Esophagus (tissue), 2 donors: ENCODE data around the gene RIC1. TPM values are rescaled to one million over a fixed set of nuclear protein-coding genes. Genes with fewer than 3 reads are reported as not detected.

Experiments used
- H3K27ac ChIP-seq, 2 donors: one replicate each; pipeline ENCODE4 v1.5.1; 2013; ENCODE audit warnings: low read depth in 2 of 2, mild to moderate bottlenecking in 2 of 2, inconsistent platforms in 1 of 2, low read length in 1 of 2, moderate library complexity in 1 of 2
- H3K27me3 ChIP-seq, 2 donors: one replicate each; pipeline ENCODE4 v1.6.1; 2013; ENCODE audit warnings: low read length in 2 of 2, control low read depth in 1 of 2, mild to moderate bottlenecking in 1 of 2; ENCODE audit not compliant: insufficient read depth in 2 of 2, control insufficient read depth in 1 of 2
- H3K36me3 ChIP-seq, 2 donors: one replicate each; pipeline ENCODE4 v1.6.1; 2013; ENCODE audit warnings: low read length in 1 of 2; ENCODE audit not compliant: control insufficient read depth in 2 of 2, insufficient read depth in 2 of 2
- H3K4me1 ChIP-seq, 2 donors: one replicate each; pipeline ENCODE4 v1.6.1; 2013; ENCODE audit warnings: low read length in 1 of 2; ENCODE audit not compliant: control insufficient read depth in 2 of 2, insufficient read depth in 2 of 2
- H3K4me3 ChIP-seq, 2 donors: one replicate each; pipeline ENCODE4 v1.5.1; 2013; ENCODE audit warnings: low read length in 2 of 2, mild to moderate bottlenecking in 2 of 2, low read depth in 1 of 2, moderate library complexity in 1 of 2
- H3K9me3 ChIP-seq, 2 donors: one replicate each; pipeline ENCODE4 v1.6.1; 2013; ENCODE audit warnings: mild to moderate bottlenecking in 2 of 2, low read depth in 1 of 2, low read length in 1 of 2, moderate library complexity in 1 of 2; ENCODE audit not compliant: control insufficient read depth in 2 of 2, insufficient read depth in 1 of 2
- WGBS, 2 donors: extraction: QIAGEN DNeasy Blood & Tissue Kit; methylation state at CpG; one replicate each; pipeline ENCODE4 v1.1.7; 2013; 5-methylcytosine and 5-hydroxymethylcytosine counted together
- polyA plus RNA-seq, 2 donors: library from polyadenylated mRNA; stranded (reverse); fragments of 200-250 nt; gene quantifications; one replicate each; pipeline ENCODE4 v1.2.3, GENCODE V29; 2013
- donor health status: healthy with polysubstance abuse.
- donor health status: Bipolar disorder and iron deficiency.

RIC1 gene
- polyA plus RNA-seq, 2 donors, result 4.3 to 5.8 TPM

DNA sequence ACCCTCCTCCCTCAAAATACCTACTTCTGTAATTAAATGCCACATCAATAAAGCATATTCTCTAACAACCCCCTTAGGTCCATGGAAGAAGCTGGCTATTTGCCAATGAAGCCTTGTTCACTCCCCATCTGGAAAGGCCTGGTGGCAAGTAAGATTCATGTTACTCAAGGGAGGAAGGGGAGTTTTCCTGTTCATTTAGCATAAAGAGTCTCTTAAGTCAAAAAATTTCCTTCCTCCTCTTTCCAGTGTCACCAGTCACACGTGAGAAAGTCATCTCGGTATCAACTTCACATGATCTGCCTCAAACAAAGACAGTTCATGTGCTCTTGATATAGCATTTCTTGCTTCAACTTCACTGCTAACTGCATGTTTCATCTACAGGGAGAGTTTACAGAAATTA lies 32.7 kb upstream of the RIC1 start:
- Histone ChIP-seq H3K27me3 (no peaks in the 10 kb centered on the region), H3K9me3 (no peaks in the 10 kb centered on the region), H3K27ac (no peak overlapping the region), H3K4me3 (no peak overlapping the region), H3K4me1 (no peaks in the 10 kb centered on the region), H3K36me3 (no peaks in the 10 kb centered on the region)
- WGBS, 2 donors, result 63 to 69% methylated on average over 2 of the region's 2 CpGs

DNA sequence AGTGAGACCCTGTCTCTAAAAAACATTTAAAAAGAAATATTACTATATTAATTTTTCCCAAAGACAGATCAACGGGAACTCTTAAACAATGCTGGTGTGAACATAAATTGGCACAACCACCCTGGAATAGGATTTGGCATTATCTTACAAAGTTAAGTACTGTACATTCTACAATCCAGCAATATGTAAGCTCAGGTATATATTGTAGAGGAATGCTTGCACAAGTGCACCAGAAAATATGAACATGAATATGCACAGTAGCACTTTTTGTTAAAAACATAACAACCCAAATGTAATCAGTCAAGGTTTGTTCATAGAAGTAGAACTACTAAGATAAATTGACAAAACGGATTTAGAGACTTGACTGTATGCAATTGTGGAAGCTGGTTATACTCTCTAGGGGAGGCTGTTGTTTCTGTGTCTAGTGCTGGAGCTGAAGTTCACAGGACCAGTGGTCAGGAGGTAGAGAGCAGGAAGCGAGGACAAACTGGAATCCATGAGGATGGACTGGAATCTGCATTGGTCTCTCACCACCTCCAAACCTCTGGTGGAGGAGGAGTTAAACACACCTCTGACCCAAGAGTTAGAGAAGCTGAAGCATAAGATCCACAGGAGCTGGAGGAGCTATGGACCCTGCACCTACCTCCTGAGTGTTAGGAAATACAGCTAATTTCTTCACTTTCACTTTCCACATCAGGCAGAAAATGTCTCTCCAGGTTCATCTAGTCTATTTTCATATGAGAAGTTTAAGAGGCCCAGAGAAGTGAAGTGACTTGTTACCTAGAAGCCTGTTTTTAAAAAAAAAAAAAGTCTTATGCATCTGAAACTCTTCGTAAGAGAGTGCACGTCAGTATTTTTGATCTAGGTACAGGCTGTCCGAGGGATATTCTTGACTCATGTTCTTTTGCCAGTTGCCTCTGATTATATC lies 20.3 kb upstream of the RIC1 start:
- peak overlapping the region in 1 of 2 donors; percentile 26 for H3K4me3 ChIP-seq
- 52 to 57% methylated on average over 6 of the region's 6 CpGs for WGBS, 2 donors

DNA sequence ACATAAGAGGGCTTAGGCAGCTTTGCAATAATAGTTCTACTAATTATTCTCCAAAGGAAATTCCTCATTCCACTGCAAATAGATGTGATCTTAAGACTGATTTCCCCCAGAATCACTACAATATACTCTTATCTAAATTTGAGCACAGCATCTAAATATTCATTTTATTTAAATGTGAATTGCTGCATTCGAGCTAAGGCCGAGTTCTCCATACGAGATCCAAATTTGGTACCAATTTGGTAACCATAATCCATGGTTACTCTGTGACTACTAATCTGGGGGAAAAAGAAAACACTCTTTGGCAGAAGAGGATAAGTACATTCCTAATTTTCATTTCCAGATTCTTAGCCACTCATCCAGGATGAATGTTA lies 19.7 kb upstream of the RIC1 start:
- WGBS, 2 donors, result 68 to 74% methylated on average over 3 of the region's 3 CpGs
- Histone ChIP-seq H3K9me3 (no peaks in the 10 kb centered on the region), H3K36me3 (no peaks in the 10 kb centered on the region), H3K4me3 (peak overlapping the region in 1 of 2 donors; percentile 26), H3K27ac (no peak overlapping the region), H3K27me3 (no peaks in the 10 kb centered on the region), H3K4me1 (peaks cover 0 to 5% of the 10 kb centered on the region in 2 donors)

More for the DNA sequence above, 20.3 kb upstream of the RIC1 start:
- no peaks in the 10 kb centered on the region for H3K36me3 ChIP-seq
- peaks cover 0 to 5% of the 10 kb centered on the region in 2 donors for H3K4me1 ChIP-seq
- H3K27ac ChIP-seq, result peak overlapping the region; percentile 4 to 65
- H3K27me3 ChIP-seq, result no peaks in the 10 kb centered on the region
- H3K9me3 ChIP-seq, result no peaks in the 10 kb centered on the region

DNA sequence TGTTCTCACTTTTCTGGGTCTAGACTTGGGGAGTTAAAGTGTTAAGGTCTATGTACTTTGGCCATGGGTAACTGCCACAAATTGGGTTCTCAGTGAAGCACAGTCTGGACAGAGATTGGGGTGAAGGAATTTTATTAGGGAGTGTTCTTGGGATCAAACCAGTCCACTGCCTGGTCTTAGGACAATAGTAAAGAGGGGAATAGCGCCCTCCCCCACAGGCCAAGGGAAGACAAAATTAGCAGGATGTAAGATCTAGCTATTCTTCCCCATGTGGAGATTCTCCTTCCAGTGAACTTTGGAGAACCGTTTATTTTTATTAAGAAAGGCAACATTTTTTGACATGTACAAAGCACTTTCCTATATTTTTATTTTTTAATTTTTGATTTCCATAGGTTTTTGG lies 18.4 kb upstream of the RIC1 start:
- Histone ChIP-seq H3K9me3 (no peaks in the 10 kb centered on the region), H3K27ac (no peak overlapping the region), H3K36me3 (no peaks in the 10 kb centered on the region), H3K4me1 (peaks cover 0 to 5% of the 10 kb centered on the region in 2 donors), H3K27me3 (no peaks in the 10 kb centered on the region), H3K4me3 (no peak overlapping the region)
- 74 to 76% methylated on average over 2 of the region's 2 CpGs for WGBS, 2 donors

DNA sequence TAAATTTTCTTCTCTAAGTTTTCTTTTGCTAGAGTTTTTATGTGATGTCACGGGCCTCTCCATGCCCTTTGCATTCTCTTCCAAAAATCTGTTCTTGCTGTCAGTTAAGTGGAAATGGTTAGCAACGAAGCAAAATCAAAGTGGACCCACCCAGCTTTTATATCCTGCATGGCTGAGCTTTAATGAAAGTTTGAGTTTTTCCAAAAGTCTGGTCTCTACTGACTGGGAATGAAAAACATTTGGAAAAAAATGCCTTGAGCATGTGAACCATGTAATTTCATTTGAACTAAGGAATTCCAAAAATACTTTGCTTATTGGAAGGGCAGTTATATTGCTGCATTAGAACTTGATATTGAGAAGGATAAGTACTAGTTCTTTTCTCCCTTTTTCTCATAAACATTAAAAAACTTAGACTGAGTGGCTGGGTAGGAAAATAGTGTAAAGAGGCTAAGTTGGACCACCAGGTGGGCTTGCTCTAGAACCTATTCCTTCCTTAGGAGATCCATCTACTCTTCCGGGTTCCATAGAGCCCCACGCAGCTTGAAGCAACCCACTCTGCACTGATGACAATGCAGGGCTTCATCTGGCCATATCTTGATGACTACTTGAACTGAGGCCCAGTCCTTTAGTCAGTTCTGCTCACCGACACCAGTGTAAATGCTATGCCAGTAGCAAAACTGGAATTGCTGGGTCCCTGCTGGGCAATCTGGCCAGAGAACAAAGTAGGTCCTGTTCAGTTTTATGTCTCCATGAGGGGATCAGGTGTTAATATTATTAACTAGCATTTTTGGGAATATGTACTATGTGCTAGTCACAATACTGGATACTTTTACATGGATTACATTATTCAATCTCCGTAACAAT lies 17.4 kb upstream of the RIC1 start:
- Histone ChIP-seq H3K4me3 (no peak overlapping the region), H3K27ac (no peak overlapping the region), H3K4me1 (peaks cover 0 to 5% of the 10 kb centered on the region in 2 donors), H3K9me3 (no peaks in the 10 kb centered on the region), H3K36me3 (no peaks in the 10 kb centered on the region), H3K27me3 (no peaks in the 10 kb centered on the region)
- WGBS, 2 donors, result 70 to 80% methylated on average over 6 of the region's 6 CpGs

DNA sequence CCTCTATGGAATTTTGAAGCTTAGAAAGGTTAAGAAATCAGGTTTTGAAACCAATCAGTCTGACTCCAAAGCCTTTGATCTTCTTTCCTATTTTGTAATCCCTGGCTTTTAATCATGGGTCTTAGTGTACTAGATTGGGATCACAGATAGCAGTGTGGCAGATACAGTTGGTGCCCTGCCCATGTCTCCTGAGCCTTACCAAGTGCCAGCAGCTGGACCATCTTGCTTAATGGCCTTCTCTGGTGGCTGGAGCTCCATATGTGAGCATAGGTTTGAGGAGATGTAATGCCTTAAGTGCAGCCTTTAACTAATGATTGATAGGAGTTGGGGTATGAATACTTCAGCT lies 16.7 kb upstream of the RIC1 start:
- Histone ChIP-seq H3K27me3 (no peaks in the 10 kb centered on the region), H3K36me3 (no peaks in the 10 kb centered on the region), H3K9me3 (no peaks in the 10 kb centered on the region), H3K4me3 (no peak overlapping the region), H3K27ac (no peak overlapping the region), H3K4me1 (peaks cover 0 to 5% of the 10 kb centered on the region in 2 donors)

DNA sequence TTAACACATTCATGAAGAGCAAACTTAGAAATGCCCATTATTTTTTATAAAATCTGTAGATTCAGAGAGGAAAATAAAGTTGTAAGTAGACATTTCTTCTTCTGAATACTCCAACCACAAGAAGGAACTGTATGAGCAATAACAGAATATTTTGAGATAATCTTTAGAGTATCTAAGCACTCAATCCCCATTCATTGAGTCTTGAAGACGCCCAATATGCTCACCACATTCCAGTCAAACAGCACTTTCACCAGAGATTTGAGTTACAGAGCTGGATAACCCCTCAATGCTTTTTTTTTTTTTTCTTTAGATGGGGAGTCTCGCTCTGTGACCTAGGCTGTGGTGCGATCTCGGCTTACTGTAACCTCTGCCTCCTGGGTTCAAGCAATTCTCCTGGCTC lies 14.7 kb upstream of the RIC1 start:
- 92 to 95% methylated on average over 4 of the region's 4 CpGs for WGBS, 2 donors

DNA sequence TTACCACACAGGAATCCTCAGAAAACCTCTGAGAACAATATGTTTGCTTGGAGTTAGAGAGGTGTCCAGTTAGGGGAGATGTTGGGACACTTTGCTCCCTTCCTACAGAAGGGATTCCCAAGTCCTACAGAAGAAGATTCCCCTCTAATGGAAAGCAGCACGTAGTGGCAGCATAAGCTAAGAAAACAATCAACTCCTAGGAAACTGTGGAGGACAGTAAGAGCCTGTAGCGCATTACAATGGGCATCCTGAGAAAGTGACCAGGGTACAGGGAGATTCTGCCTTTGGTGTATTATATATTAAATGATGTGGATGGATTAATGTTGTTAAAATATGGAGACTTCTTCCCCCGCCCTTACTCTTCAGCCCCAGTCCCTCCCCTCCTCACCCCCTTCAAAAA lies 13.9 kb upstream of the RIC1 start:
- no peaks in the 10 kb centered on the region for H3K9me3 ChIP-seq
- 91 to 93% methylated on average over 3 of the region's 3 CpGs for WGBS, 2 donors
- no peaks in the 10 kb centered on the region for H3K36me3 ChIP-seq
- H3K27ac ChIP-seq, result no peak overlapping the region
- H3K27me3 ChIP-seq, result no peaks in the 10 kb centered on the region
- peaks cover 0 to 2% of the 10 kb centered on the region in 2 donors for H3K4me1 ChIP-seq
- no peak overlapping the region for H3K4me3 ChIP-seq

More for the DNA sequence above, 14.7 kb upstream of the RIC1 start:
- H3K27me3 ChIP-seq, result no peaks in the 10 kb centered on the region
- H3K4me3 ChIP-seq, result no peak overlapping the region
- no peaks in the 10 kb centered on the region for H3K36me3 ChIP-seq
- H3K4me1 ChIP-seq, result peaks cover 0 to 2% of the 10 kb centered on the region in 2 donors
- no peaks in the 10 kb centered on the region for H3K9me3 ChIP-seq
- H3K27ac ChIP-seq, result no peak overlapping the region

DNA sequence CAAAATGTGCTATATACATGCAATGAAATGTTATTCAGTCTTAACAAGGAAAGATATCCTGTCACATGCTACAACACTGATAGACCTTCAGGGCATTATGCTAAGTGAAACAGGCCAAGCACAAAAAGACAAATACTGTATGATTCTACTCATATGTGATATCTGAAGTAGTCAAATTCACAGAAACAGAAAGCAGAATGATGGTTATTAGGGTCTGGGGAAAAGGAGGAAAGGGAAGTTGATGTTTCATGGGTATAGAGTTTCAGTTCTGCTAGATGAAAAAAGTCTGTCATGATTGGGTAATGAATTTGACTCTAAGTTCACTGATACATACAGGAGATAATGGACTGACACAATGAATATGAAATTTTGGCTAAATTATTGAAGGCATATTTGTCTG lies 11.2 kb upstream of the RIC1 start:
- Histone ChIP-seq H3K9me3 (no peaks in the 10 kb centered on the region), H3K36me3 (no peaks in the 10 kb centered on the region), H3K27ac (no peak overlapping the region), H3K27me3 (no peaks in the 10 kb centered on the region), H3K4me3 (no peak overlapping the region), H3K4me1 (no peaks in the 10 kb centered on the region)
